GM19351 (cell line): ENCODE data around the gene MYO5B.
"Not testable (repeated sequence)": the region's sequence is repeated elsewhere in the genome, so short reads cannot be mapped to it uniquely, and the experiment has no call there.

ENCODE experiments used
- ATAC-seq: cut with Tn5 transposase; IDR thresholded peaks from one replicate; pipeline ENCODE4 v1.9.1; 2021; ENCODE audit warnings: mild to moderate bottlenecking, moderate library complexity; ENCODE audit not compliant: unreplicated experiment

MYO5B gene

DNA sequence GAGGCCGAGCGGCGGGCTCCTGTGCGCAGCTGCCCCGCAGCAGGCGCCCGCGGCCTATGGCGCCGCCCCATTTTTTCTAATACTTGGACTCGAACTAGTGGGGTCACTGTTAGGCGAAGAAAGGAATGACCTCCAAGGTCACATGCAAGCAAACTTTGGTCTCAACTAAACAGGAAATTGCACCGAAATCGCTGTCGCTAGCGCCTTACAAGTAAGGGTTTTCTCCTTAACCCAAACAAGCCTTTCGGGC, 382.0 kb downstream of the MYO5B start:
- ATAC-seq: peak; percentile 30

DNA sequence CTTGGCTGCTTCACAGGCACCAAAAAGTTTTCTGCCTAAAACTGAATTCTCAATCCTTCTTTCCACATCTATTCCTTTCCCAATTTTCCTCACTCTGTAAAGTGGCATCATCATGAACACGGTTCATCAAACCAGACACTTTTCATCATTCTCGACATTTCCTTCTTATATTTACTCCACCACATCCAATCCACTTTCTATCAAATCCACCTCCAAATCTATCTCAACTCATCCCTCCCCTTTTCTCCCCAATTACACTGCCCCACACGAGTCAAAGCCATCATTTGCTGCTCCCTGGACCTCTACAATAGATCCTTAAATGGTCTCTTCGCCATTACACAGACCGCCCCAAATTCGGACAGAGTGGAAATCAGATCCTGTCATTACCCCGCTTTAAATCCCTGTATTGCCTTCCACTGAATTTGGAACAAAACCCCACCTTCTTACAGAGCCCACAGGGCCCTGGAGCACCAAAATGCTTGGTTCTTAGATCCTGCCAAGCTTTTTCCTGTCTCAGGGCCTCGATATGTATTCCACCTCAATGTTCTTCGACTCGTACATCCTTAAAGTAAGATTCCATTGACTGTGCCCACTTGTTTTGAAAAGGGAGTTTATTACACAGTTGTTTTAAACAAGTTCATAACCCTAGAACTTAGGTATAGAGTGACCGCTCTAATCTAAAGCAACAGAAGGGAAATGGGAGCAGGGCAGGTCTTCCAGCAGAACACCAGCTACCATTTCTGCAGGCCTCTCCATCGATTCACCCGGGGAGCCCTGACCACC, 382.5 kb downstream of the MYO5B start:
- ATAC-seq: no peak

DNA sequence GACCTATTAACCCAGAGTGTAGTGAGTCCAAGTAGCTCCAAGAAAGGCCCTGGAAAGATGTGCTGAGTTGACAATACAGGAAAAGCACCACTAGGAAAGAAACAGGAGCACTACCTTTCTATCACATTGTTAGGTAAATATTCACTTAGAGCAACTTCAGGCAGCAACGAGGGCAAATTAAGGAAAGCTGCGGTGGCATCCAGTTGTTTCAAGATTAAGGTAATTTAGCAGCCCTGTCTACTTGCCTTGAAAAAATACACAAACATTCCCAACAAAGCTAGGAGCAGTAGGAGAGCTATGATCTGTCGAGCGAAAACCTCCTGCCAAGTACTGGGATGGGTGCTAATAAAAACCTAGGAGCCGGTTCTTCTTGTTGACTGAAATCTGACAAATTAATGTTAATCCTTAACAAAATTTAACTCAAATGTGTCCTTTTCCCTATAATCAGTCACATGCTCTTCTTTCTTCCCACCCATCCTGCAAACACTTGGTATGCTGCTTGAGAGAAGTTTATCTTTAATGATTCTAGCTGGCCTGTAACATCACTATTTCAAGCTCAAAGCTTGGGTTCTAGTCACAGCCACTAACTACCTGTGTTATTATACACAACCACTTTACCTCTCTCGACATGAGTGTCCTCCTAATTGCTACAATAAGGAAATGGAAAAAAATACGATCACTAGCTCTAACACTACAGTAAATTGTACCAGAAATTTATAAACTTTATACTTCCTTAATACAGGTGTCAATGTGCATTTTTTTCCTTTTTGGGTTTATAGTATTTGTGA, 383.6 kb downstream of the MYO5B start:
- no peak for ATAC-seq

DNA sequence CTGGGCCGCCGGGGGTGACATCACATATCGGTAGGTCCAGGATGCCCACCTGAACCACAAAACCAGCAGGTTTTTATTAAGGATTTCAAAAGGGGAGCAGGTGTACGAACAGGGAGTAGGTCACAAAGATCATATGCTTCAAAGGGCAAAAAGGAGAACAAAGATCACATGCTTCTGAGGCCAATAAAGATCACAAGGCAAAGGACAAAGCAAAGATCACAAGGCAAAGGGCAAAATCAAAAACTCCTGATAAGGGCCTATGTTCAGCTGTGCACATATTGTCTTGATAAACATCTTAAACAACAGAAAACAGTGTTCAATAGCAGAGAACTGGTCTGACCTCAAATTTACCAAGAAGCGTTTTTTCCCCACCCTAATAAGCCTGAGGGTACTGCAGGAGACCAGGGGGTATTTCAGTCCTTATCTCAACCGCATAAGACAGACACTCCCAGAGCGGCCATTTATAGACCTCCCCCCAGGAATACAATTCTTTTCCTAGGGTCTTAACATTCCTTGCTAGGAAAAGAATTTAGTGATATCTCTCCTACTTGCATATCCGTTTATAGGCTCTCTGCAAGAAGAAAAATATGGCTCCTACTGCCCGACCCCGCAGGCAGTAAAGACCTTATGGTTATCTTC, 386.3 kb downstream of the MYO5B start:
- ATAC-seq: not testable (repeated sequence)

DNA sequence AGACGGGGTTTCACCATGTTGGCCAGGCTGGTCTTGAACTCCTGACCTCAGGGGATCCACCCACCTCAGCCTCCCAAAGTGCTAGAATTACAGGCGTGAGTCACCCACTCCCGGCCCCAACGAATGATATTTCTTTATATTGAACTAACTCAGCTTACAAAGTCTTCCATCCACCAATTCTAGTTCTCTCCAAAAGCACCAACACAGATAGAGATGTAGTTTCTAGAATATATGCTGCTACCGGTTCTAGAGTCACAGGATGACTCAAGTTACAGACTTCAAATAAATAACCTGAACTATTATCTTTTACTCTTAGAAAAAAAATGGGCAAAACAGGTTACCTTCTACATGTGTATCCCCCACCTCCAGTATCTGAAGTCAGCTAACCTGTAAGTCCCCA, 390.9 kb downstream of the MYO5B start:
- no peak for ATAC-seq

DNA sequence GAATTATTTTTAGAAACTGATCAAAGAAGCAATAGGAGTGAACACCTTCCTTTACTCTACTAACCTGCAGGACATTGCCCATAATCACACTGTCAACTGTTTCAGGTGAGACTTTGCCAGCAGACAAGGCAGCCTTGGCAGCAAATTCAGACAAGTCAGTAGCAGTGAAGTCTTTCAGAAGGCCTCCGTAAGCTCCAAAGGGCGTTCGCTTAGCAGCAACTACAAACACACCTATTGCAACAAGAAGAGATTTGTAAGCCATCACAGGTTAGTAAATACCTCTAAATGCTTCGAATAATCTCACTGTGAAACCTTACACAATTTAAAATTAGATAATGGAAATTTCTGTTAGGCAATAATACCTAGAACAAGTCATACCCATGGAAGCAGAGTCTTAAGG, 392.3 kb downstream of the MYO5B start:
- no peak for ATAC-seq

DNA sequence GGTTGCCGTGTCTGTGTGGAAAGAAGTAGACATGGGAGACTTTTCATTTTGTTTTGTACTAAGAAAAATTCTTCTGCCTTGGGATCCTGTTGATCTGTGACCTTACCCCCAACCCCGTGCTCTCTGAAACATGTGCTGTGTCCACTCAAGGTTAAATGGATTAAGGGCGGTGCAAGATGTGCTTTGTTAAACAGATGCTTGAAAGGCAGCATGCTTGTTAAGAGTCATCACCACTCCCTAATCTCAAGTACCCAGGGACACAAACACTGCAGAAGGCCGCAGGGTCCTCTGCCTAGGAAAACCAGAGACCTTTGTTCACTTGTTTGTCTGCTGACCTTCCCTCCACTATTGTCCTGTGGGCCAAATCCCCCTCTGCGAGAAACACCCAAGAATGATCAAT, 394.5 kb downstream of the MYO5B start:
- ATAC-seq: not testable (repeated sequence)

DNA sequence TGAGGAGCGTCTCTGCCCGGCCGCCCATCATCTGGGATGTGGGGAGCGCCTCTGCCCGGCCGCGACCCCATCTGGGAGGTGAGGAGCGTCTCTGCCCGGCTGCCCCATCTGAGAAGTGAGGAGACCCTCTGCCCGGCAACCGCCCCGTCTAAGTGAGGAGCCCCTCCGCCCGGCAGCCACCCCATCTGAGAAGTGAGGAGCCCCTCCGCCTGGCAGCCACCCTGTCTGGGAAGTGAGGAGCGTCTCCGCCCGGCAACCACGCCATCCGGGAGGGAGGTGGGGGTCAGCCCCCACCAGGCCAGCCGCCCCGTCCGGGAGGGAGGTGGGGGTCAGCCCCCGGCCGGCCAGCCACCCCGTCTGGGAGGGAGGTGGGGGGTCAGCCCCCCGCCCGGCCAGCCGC, 395.1 kb downstream of the MYO5B start:
- not testable (repeated sequence) for ATAC-seq

DNA sequence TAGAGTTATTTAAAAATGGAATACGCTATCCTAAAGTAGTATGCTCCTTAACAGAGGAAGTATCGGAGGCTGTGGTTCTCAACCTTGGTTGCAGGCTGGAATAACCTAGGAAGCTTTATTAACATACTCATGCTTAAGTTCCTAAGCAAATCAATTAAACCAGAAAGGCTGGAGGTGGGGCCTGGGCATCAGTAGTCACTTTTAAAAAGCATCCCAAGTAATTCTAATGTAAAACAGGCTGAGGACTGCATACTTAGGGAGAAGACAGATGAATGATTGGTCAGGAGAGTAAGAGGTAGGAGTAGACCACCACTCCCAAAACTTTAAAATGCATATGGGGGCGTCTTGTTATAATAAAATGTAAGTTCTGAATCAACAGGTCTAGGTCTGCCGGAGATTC, 396.9 kb downstream of the MYO5B start:
- ATAC-seq: no peak

GRCh38 chr18:49795612-49796552, 399.1 kb downstream of the MYO5B start:
- ATAC-seq: no peak

DNA sequence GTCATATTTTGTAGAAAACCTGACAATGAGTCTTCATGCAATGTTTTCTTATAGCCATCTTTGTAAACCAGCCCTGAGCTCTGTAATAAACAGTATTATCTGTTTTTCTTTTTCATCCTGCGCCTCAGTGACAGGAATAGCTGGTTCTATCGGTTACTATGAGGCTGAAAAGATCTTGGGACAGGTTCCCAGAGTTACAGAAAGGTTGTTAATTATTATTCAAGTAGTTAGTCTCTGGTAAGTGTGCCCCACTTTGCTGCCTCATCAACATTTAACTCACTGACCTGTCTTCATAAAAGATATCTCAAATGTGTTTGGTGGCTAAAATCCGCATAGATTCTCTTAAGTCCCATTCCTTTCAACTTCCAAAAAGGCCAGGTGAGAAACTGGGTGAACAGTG, 400.2 kb downstream of the MYO5B start:
- no peak for ATAC-seq

GRCh38 chr18:49789560-49790134, 405.3 kb downstream of the MYO5B start:
- not testable (repeated sequence) for ATAC-seq

- peak; percentile 67 for ATAC-seq
Measured at GRCh38 chr18:49788327-49788898, 406.5 kb downstream of the MYO5B start.

DNA sequence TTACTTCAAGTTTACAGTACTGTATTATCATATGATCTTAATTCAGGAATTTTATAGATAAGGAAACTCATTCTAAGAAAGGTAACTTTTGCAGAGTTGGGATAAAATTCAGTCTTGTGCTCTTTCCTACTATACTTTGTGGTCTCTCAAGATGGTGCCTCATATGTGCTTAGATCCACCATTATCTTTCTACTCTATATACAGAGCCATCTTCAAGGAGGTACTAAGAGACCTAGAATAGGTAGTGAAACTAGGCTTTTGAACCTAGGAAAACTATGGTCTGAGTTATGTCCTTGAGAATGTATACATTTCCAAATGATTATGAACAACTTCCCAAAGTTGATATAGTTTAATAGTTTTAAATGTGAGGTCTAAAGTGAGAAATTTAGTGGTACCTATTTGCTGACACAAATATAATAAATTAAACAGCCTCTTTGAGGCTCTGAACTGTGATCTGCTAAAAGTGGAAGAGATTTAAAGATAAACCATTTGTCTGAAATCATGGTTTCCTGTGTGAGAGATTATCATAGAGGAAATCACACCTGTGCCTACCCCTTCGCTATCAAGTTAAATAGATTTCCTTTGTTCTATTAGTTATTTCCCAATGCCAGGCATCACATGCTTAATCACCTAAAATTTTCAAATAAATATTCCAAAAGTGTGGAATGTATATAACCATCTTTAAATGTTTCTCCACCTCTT, 408.8 kb downstream of the MYO5B start:
- ATAC-seq: no peak

DNA sequence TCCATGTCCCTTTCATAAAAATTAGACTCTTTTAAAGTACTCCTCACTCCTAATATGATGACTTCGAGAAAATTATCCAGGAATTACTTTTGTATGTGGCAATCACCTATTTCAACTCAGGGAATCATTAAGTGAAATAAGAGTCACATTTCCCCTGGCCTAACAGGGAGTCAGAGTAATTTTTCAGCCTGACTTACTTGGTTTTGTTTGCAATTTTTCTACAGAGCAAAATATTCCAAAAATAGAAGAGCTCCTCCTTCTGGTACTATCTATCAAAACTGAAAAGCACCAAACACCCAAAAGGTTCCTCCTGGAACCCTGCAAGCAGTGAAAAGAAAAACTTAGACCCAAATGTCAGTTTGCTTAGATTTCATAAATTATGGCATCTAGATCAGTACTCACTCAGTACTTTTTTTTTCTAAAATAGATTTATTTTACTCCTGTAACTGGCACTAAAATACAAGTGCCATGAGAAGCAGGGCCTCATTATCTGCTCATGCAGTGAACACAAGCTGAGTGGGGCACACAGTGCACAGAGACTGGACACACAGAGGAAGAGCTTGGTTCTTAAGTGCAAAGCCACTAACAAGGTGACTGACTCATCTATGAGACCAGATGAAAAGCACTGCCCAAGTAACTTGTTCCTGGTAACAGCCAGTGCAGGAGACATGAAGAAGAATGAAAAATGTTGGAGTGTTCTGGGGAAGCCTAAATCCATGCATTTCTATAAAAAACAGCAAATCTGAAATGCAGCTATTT, 410.3 kb downstream of the MYO5B start:
- ATAC-seq: no peak

- ATAC-seq: not testable (repeated sequence)
Measured at GRCh38 chr18:49783631-49784030, 411.3 kb downstream of the MYO5B start.

DNA sequence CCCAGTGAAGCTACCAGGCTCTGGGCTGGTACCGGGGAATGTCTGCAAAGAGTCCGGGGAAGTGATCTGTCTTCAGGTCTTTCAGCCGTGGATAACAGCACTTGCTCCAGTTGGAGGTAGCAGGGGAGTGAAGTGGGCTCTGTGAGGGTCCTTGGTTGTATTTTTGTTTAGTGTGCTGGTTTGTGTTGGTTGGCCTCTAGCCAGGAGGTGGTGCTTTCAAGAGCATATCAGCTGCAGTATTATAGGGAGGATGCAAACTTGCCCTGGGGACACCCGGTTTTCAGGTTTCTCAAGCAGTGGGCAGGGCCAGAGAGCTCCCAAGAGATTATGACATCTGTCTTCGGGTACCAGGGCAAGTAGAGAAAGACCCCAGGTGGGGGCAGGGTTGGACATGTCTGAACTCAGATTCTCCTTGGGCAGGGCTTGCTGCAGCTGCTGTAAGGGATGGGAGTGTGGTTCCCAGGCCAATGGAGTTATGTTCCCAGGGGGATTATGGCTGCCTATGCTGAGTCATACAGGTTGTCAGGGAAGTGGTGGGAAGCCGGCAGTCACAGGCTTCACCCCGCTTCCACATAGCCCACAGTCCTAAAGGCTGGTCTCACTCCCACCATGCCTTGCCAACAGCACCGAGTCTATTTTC, 416.0 kb downstream of the MYO5B start:
- ATAC-seq: no peak
